Measurements from ENCODE around the gene DOK7.

DOK7 gene

GRCh38 chr4:3486541-3487540 is 23.7 kb downstream of the DOK7 start:
- 0 out of 3 replicates have a peak, but pooled peaks have one; percentile 4 for ATAC-seq (ENCODE audit: insufficient read depth, low read depth)
- H3K27me3 ChIP-seq (ENCODE audit: insufficient read depth, low read length, poor library complexity) = no peaks in the 10 kb centered on the region
- H3K27ac ChIP-seq (ENCODE audit: low read length) = no peak overlapping the region
- peaks cover 27% of the 10 kb centered on the region for H4K20me1 ChIP-seq (ENCODE audit: insufficient read depth, low read length)
- no peak overlapping the region for H3K4me3 ChIP-seq (ENCODE audit: low read depth in 1 of 2, low read length in 2 of 2)
- H3K9me3 ChIP-seq (ENCODE audit: insufficient read depth, low read length, severe bottlenecking) = no peaks in the 10 kb centered on the region
- H3K9ac ChIP-seq (ENCODE audit: low read depth, low read length) = no peak overlapping the region
- H3K79me2 ChIP-seq (ENCODE audit: insufficient read depth, low read length) = no peaks in the 10 kb centered on the region
- TF ChIP-seq EZH2 (IDR thresholded peaks at IDR 0.05; ENCODE audit: borderline replicate concordance, low read depth, low read length, severe bottlenecking) (no peak), CTCF (IDR thresholded peaks at IDR 0.05; ENCODE audit: borderline replicate concordance, extremely low read depth, low read length, poor library complexity, severe bottlenecking) (no peak)
- no peaks in the 10 kb centered on the region for H3K4me1 ChIP-seq (ENCODE audit: insufficient read depth, low read length)
- no peak for DNase-seq
- H3K4me2 ChIP-seq (ENCODE audit: insufficient read depth, low read length) = no peak overlapping the region
- H3K36me3 ChIP-seq (ENCODE audit: insufficient read depth, low read length) = no peaks in the 10 kb centered on the region
- no peak overlapping the region for H2AFZ ChIP-seq (ENCODE audit: low read depth, low read length)

- Histone ChIP-seq H2AFZ (ENCODE audit: low read depth, low read length) (no peak overlapping the region), H3K4me1 (ENCODE audit: insufficient read depth, low read length) (no peaks in the 10 kb centered on the region), H3K79me2 (ENCODE audit: insufficient read depth, low read length) (no peaks in the 10 kb centered on the region), H3K27me3 (ENCODE audit: insufficient read depth, low read length, poor library complexity) (no peaks in the 10 kb centered on the region), H4K20me1 (ENCODE audit: insufficient read depth, low read length) (peaks cover 24% of the 10 kb centered on the region), H3K4me3 (ENCODE audit: low read depth in 1 of 2, low read length in 2 of 2) (no peak overlapping the region), H3K4me2 (ENCODE audit: insufficient read depth, low read length) (no peak overlapping the region), H3K9ac (ENCODE audit: low read depth, low read length) (no peak overlapping the region), H3K9me3 (ENCODE audit: insufficient read depth, low read length, severe bottlenecking) (no peaks in the 10 kb centered on the region), H3K36me3 (ENCODE audit: insufficient read depth, low read length) (no peaks in the 10 kb centered on the region), H3K27ac (ENCODE audit: low read length) (no peak overlapping the region)
- TF ChIP-seq CTCF (IDR thresholded peaks at IDR 0.05; ENCODE audit: borderline replicate concordance, extremely low read depth, low read length, poor library complexity, severe bottlenecking) (no peak), EZH2 (IDR thresholded peaks at IDR 0.05; ENCODE audit: borderline replicate concordance, low read depth, low read length, severe bottlenecking) (no peak)
- no peak for DNase-seq
- ATAC-seq (ENCODE audit: insufficient read depth, low read depth) = peak; percentile 23; the same call in 2 of the 3 replicates
Measured at GRCh38 chr4:3487861-3488260, 24.8 kb downstream of the DOK7 start.

GRCh38 chr4:3488820-3489219 is 25.7 kb downstream of the DOK7 start:
- H2AFZ ChIP-seq (ENCODE audit: low read depth, low read length) = no peak overlapping the region
- H3K4me1 ChIP-seq (ENCODE audit: insufficient read depth, low read length) = no peaks in the 10 kb centered on the region
- peaks cover 21% of the 10 kb centered on the region for H4K20me1 ChIP-seq (ENCODE audit: insufficient read depth, low read length)
- H3K79me2 ChIP-seq (ENCODE audit: insufficient read depth, low read length) = no peaks in the 10 kb centered on the region
- no peak overlapping the region for H3K4me3 ChIP-seq (ENCODE audit: low read depth in 1 of 2, low read length in 2 of 2)
- H3K27me3 ChIP-seq (ENCODE audit: insufficient read depth, low read length, poor library complexity) = no peaks in the 10 kb centered on the region
- H3K27ac ChIP-seq (ENCODE audit: low read length) = no peak overlapping the region
- no peak overlapping the region for H3K4me2 ChIP-seq (ENCODE audit: insufficient read depth, low read length)
- TF ChIP-seq CTCF (IDR thresholded peaks at IDR 0.05; ENCODE audit: borderline replicate concordance, extremely low read depth, low read length, poor library complexity, severe bottlenecking) (no peak), EZH2 (IDR thresholded peaks at IDR 0.05; ENCODE audit: borderline replicate concordance, low read depth, low read length, severe bottlenecking) (no peak)
- no peaks in the 10 kb centered on the region for H3K9me3 ChIP-seq (ENCODE audit: insufficient read depth, low read length, severe bottlenecking)
- no peak for DNase-seq
- no peak overlapping the region for H3K9ac ChIP-seq (ENCODE audit: low read depth, low read length)
- H3K36me3 ChIP-seq (ENCODE audit: insufficient read depth, low read length) = no peaks in the 10 kb centered on the region
- no peak for ATAC-seq (ENCODE audit: insufficient read depth, low read depth)
